ENCODE measurements around the gene GP5. TPM values are rescaled to one million over a fixed set of nuclear protein-coding genes. Genes with fewer than 3 reads are reported as not detected.

GP5 gene
- total RNA-seq, 2 donors from 2014 or later, result not detected

- no peaks in the 10 kb centered on the region for H3K4me1 ChIP-seq (replicated peaks)
- no peak overlapping the region for H3K4me3 ChIP-seq
- DNase-seq (ENCODE audit: low spot score), result no peak
- intact Hi-C loops (cut with DNase I), result no loop called here
- no peaks in the 10 kb centered on the region for H3K27me3 ChIP-seq (replicated peaks; ENCODE audit: insufficient read depth)
- H3K27ac ChIP-seq, result no peak overlapping the region
- H3K36me3 ChIP-seq, result no peaks in the 10 kb centered on the region
- TF ChIP-seq POLR2A (IDR thresholded peaks at IDR 0.05), result no peak
- no peak for TF ChIP-seq CTCF (IDR thresholded peaks at IDR 0.05)
- TF ChIP-seq POLR2AphosphoS5 (IDR thresholded peaks at IDR 0.05), result no peak
- H3K9me3 ChIP-seq, result no peaks in the 10 kb centered on the region
- 80% methylated on average over 10 of the region's 10 CpGs for WGBS
Measured at GRCh38 chr3:194376241-194376560, 22.9 kb downstream of the GP5 start.

- H3K4me1 ChIP-seq (replicated peaks), result no peaks in the 10 kb centered on the region
- no peak for DNase-seq (ENCODE audit: low spot score)
- no peaks in the 10 kb centered on the region for H3K27me3 ChIP-seq (replicated peaks; ENCODE audit: insufficient read depth)
- H3K4me3 ChIP-seq, result no peak overlapping the region
- 52% methylated on average over 15 of the region's 15 CpGs for WGBS
- no peaks in the 10 kb centered on the region for H3K36me3 ChIP-seq
- no peaks in the 10 kb centered on the region for H3K9me3 ChIP-seq
- TF ChIP-seq CTCF (IDR thresholded peaks at IDR 0.05) (no peak), POLR2A (IDR thresholded peaks at IDR 0.05) (no peak), POLR2AphosphoS5 (IDR thresholded peaks at IDR 0.05) (no peak)
- no peak overlapping the region for H3K27ac ChIP-seq
- intact Hi-C loops (cut with DNase I), result no loop called here
Measured at GRCh38 chr3:194375473-194376240, 23.4 kb downstream of the GP5 start.

GRCh38 chr3:194374935-194375334 is 24.1 kb downstream of the GP5 start:
- WGBS, result 81% methylated on average over 10 of the region's 10 CpGs

GRCh38 chr3:194373899-194374298 is 25.2 kb downstream of the GP5 start:
- no peak overlapping the region for H3K4me3 ChIP-seq
- DNase-seq (ENCODE audit: low spot score), result no peak
- intact Hi-C loops (cut with DNase I), result no loop called here
- no peak overlapping the region for H3K27ac ChIP-seq
- no peaks in the 10 kb centered on the region for H3K36me3 ChIP-seq
- TF ChIP-seq POLR2AphosphoS5 (IDR thresholded peaks at IDR 0.05) (no peak), POLR2A (IDR thresholded peaks at IDR 0.05) (no peak), CTCF (IDR thresholded peaks at IDR 0.05) (no peak)
- H3K27me3 ChIP-seq (replicated peaks; ENCODE audit: insufficient read depth), result peaks cover 4% of the 10 kb centered on the region
- no peaks in the 10 kb centered on the region for H3K9me3 ChIP-seq
- WGBS, result 74% methylated on average over 8 of the region's 8 CpGs
- no peaks in the 10 kb centered on the region for H3K4me1 ChIP-seq (replicated peaks)

More at GRCh38 chr3:194374935-194375334, 24.1 kb downstream of the GP5 start:
- DNase-seq (ENCODE audit: low spot score), result no peak
- TF ChIP-seq CTCF (IDR thresholded peaks at IDR 0.05), result no peak
- TF ChIP-seq POLR2AphosphoS5 (IDR thresholded peaks at IDR 0.05), result no peak
- no peak for TF ChIP-seq POLR2A (IDR thresholded peaks at IDR 0.05)
- Histone ChIP-seq H3K4me1 (replicated peaks) (no peaks in the 10 kb centered on the region), H3K27me3 (replicated peaks; ENCODE audit: insufficient read depth) (no peaks in the 10 kb centered on the region), H3K36me3 (no peaks in the 10 kb centered on the region), H3K27ac (no peak overlapping the region), H3K9me3 (no peaks in the 10 kb centered on the region), H3K4me3 (no peak overlapping the region)
- intact Hi-C loops (cut with DNase I), result no loop called here

GRCh38 chr3:194373028-194373427 is 26.0 kb downstream of the GP5 start:
- no peaks in the 10 kb centered on the region for H3K9me3 ChIP-seq
- WGBS, result 88% methylated on average over 14 of the region's 14 CpGs
- no peak overlapping the region for H3K27ac ChIP-seq
- no peak for DNase-seq (ENCODE audit: low spot score)
- no peaks in the 10 kb centered on the region for H3K36me3 ChIP-seq
- intact Hi-C loops (cut with DNase I), result no loop called here
- no peak for TF ChIP-seq POLR2AphosphoS5 (IDR thresholded peaks at IDR 0.05)
- TF ChIP-seq POLR2A (IDR thresholded peaks at IDR 0.05), result no peak
- no peak for TF ChIP-seq CTCF (IDR thresholded peaks at IDR 0.05)
- H3K27me3 ChIP-seq (replicated peaks; ENCODE audit: insufficient read depth), result peaks cover 8% of the 10 kb centered on the region
- no peak overlapping the region for H3K4me3 ChIP-seq
- no peaks in the 10 kb centered on the region for H3K4me1 ChIP-seq (replicated peaks)

Measured in prostate gland (tissue), 2 donors.